HG02798 (cell line): Measurements from ENCODE around the gene PATE2.

ENCODE experiments used
- ATAC-seq: cut with Tn5 transposase; IDR thresholded peaks from one replicate; pipeline ENCODE4 v1.9.1; 2021; ENCODE audit warnings: mild to moderate bottlenecking; ENCODE audit not compliant: unreplicated experiment, poor library complexity

The PATE2 gene

DNA sequence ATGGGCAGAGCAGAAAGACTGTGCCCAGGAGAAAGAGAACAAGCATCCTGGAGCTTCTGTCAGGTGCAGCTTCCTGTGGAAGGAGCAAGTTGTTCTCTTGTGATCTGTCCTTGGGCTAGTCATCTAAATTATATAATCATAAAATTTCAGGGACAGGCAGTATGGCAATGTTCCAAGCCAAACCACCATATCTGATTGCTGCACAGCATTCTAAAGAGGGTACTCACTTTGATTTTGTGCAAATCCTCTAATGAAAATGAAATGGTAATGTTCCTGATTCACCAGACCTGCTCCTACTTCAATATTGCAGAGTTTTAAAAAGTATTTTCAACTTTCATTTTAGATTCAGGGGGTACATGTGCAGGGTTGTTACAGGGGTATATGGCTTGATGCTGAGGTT is at the start of gene PATE2:
PATE2 (minus strand) TSS at position 101 of the 400 bp plus-strand sequence; CDS start at position 46, 55 bp downstream.
- ATAC-seq: no peak

- ATAC-seq: no peak
Measured at GRCh38 chr11:125807909-125808308, 29.3 kb upstream of the PATE2 start.

DNA sequence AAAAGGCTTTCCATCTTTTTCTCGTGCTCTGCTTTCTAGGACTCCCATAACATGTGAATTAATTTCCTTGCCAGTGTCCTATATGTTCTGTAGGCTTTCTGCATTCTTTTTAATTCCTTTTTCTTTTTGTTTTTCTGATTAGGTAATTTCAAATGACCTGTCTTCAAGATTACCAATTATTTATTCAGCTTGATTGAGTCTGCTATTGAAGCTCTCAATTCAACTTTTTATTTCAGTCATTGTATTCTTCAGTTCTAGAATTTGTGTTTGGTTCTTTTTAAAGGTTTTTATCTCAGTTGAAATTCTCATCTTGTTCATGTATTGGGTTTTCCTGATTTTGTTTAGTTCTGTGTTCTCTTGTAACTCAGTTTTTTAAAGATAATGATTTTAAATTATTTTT is 23.8 kb upstream of the PATE2 start:
- ATAC-seq: no peak

GRCh38 chr11:125799808-125800207 is 21.2 kb upstream of the PATE2 start:
- ATAC-seq: no peak

- no peak for ATAC-seq
Measured at GRCh38 chr11:125797641-125798040, 19.0 kb upstream of the PATE2 start.

GRCh38 chr11:125790825-125791224 is 12.2 kb upstream of the PATE2 start:
- no peak for ATAC-seq

DNA sequence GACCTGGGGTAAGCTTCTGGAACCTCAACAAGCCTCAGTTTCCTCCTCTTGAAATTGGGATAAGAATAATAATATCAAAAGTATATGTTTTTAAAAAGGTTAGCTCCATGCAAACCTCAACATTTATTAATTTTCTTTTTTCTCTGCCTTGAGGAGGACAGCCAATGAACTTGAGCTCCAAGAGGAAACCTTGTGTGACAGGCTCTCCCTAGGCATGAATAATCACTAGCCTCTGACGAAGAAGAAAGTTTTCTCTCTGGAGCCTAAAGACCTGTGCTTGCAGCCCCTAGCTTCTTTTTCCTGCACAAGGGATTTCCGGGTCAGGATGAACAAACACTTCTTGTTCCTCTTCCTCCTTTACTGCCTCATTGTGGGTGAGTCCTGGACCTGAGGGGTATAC is 9.2 kb upstream of the PATE2 start, which contains the start of gene PATE3:
PATE3 (plus strand) TSS at position 301 of the 400 bp plus-strand sequence; CDS start at position 326, 25 bp downstream.
- no peak for ATAC-seq

- no peak for ATAC-seq
Measured at GRCh38 chr11:125784678-125785077, 6.0 kb upstream of the PATE2 start.

DNA sequence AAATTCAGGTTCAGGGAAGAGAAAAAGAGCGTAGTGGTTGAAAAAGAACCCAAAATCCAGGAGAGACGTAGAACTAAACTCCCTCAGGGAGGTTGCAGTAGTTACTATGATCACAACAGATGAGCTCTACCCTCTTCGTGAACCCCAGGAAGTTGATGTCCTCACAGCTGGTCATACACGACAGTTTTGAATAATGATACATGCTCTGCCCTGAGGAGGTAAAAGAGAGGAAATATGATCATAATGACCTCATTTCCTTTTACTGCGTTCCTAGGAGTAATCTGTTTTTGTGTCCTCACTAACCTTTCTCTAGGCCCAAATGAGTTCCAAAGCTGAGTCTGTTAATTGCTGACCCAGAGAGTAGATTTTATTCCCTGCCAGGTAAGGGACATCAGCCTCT is 1.3 kb downstream of the PATE2 start:
- no peak for ATAC-seq

DNA sequence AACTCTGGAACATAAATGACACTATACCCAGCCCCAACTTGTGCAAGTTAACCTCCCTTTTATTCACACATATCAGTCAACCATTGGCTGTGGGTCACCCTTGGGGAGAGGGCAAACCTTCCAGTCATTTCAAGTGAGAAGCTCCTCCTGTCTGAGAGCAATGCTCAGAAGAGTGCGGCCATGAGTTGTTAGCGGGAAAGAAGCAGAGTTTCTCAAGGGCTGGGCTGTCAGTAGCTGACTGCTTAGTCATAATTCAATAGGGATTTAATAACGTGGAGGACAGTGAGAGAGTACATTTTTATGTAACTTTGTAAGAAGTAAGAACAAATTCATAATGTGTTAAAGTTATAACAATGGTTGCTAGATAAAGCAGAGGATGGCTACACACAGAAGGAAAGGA is 5.1 kb downstream of the PATE2 start:
- no peak for ATAC-seq

- no peak for ATAC-seq
Measured at GRCh38 chr11:125772834-125773505, 5.7 kb downstream of the PATE2 start.

DNA sequence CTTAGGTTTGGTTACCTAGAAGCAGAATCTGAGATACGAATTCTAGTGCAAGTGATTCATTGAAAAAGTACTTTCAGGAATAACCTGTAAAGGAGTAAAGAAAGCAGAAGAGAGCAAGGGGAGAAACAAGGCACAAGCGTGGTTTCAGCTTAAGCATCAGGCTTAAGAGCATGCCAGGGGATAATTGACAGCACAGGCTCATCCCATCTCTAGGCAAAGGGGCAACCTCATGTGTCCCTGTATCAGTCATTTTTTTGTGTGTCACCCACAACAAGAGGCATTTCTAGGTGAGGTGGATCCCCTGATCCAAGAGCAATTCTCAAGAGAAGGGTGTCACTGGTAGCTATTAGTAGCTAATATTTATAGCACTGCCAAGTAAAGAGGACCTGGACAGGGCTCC is 8.0 kb downstream of the PATE2 start:
- no peak for ATAC-seq

GRCh38 chr11:125768336-125769046 is 10.1 kb downstream of the PATE2 start:
- ATAC-seq: no peak

GRCh38 chr11:125766251-125766650 is 12.4 kb downstream of the PATE2 start:
- no peak for ATAC-seq

- no peak for ATAC-seq
Measured at GRCh38 chr11:125763483-125763882, 15.1 kb downstream of the PATE2 start.

DNA sequence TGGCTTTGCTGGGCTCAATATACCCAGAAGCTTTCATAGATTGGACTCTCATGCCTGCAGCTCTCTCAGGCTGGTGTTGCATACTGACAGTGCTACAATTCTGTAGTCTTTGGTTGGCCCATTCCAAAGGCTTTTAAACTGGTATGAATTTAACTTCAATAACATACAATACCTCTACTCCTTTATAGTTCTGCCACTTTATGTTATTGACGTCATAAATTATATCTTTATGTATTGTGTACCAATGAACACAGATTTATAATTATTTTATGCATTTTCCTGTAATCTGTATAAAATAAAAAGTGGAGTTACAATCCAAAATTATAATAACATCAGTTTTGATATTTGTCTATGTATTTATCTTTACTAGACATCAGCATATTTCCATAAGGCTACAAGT is 16.2 kb downstream of the PATE2 start:
- ATAC-seq: no peak

DNA sequence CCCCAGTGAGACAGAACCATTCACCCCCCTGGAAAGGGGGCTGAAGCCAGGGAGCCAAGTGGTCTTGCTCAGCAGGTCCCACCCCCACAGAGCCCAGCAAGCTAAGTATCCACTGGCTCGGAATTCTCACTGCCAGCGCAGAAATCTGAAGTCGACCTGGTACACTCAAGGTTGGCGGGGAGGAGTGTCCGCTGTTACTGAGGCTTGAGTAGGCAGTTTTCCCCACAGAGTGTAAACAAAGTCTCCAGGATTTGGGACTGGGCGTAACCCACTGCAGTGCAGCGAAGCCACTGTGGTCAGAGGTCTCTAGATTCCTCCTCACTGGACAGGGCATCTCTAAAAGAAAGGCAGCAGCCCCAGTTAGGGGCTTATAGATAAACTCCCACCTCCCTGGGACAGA is 22.6 kb downstream of the PATE2 start:
- no peak for ATAC-seq

DNA sequence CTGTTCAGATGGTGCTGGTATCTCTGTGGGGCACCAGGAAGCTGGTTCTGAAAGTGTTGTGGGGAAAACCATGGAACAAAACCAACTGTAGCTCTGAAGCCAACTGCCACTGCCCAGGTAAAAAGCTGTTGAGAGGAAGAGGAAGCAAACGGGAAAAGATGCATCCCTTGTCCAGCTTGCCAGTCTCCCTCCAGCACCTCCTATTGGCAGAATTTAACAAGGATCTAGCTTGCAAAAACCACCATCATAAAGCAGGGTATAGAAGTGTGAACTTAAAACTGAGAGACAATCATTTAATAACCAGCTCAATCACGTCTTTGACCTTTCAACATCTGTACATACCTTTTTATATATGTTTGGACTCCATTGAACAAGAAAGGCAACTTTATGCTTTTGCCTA is 28.0 kb downstream of the PATE2 start:
- ATAC-seq: no peak

DNA sequence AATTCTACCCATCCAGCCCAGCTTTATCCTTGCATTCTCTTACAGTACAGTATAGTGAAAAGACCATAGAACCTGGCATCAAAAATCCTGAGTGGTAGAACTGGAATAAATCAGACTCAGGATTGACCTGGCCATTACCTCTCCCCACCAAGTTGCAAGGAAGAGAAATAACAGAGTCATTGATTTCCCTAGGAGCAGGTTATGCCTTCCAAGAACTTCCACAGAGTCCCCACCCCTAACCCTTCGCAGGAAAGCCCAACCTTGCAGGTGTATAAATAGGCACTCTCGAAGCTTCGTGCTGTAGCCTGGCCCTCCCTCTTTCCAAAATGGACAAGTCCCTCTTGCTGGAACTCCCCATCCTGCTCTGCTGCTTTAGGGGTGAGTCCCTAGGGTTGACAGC is 32.6 kb downstream of the PATE2 start, which contains the start of gene PATE1:
PATE1 (plus strand) TSS at position 301 of the 400 bp plus-strand sequence; CDS start at position 327, 26 bp downstream.
- no peak for ATAC-seq

DNA sequence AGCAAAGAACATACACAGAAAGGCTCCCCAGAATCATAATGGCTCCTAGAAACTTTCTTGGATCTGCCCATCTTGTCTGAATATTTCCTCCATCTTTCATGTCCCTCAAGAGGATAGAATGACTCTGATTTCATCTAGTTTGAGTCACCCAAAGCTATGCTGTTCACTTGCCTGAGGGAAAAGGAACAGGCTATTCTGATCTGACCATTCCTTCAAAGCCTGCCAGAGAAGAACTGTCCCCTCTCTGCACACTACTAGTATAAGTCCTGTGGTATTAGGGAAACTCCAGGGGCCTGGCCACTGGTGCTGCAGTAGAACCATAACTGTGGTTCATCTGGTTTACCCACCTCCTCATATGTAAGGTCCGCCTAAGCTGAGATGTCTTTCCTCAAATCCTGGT is 34.9 kb downstream of the PATE2 start:
- ATAC-seq: no peak

DNA sequence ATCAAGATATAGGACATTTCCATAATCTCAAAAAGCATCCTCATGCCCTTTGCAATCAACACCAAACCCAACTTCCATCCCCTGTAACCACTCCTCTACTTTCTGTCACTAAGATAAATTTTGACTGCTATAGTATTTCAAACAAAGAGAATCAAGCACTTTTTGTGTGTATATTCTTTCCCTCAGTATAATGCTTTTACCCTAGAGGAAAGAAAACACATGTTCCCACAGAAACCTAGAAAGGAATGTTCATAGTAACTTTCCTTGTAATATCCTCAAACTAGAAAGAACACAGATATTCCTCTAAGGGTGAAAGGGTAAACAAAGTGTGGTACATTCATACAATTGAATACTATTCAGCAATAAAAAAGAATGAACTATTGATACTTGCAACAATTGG is 38.0 kb downstream of the PATE2 start:
- no peak for ATAC-seq

GRCh38 chr11:125728969-125729368 is 49.7 kb downstream of the PATE2 start:
- no peak for ATAC-seq
